GM19467 (cell line): Measurements from ENCODE around the gene ZNF273.
"Not testable (repeated sequence)": the region's sequence is repeated elsewhere in the genome, so short reads cannot be mapped to it uniquely, and the experiment has no call there.

ENCODE experiments used
- ATAC-seq: cut with Tn5 transposase; IDR thresholded peaks from one replicate; pipeline ENCODE4 v1.9.1; 2021; ENCODE audit warnings: mild to moderate bottlenecking, moderate library complexity; ENCODE audit not compliant: unreplicated experiment

Gene ZNF273

GRCh38 chr7:64888901-64889685 lies 14.0 kb upstream of the ZNF273 start:
- no peak for ATAC-seq

- ATAC-seq, result no peak
Observed at GRCh38 chr7:64889686-64890162, 13.3 kb upstream of the ZNF273 start.

GRCh38 chr7:64890273-64890672 lies 12.8 kb upstream of the ZNF273 start:
- ATAC-seq, result not testable (repeated sequence)

GRCh38 chr7:64890761-64891362 lies 12.2 kb upstream of the ZNF273 start:
- no peak for ATAC-seq

GRCh38 chr7:64891363-64892081 lies 11.6 kb upstream of the ZNF273 start:
- ATAC-seq, result not testable (repeated sequence)

GRCh38 chr7:64892116-64892515 lies 11.0 kb upstream of the ZNF273 start:
- ATAC-seq, result no peak

- ATAC-seq, result no peak
Observed at GRCh38 chr7:64892666-64893309, 10.3 kb upstream of the ZNF273 start.

GRCh38 chr7:64893401-64893800 lies 9.7 kb upstream of the ZNF273 start:
- ATAC-seq, result no peak

GRCh38 chr7:64902461-64902805 lies 640 bp upstream of the ZNF273 start:
- not testable (repeated sequence) for ATAC-seq

GRCh38 chr7:64904008-64904407 lies 935 bp downstream of the ZNF273 start:
- no peak for ATAC-seq

- ATAC-seq, result no peak
Observed at GRCh38 chr7:64905133-64905532, 2.1 kb downstream of the ZNF273 start.

GRCh38 chr7:64905547-64905946 lies 2.5 kb downstream of the ZNF273 start:
- no peak for ATAC-seq

- ATAC-seq, result no peak
Observed at GRCh38 chr7:64907641-64908326, 4.7 kb downstream of the ZNF273 start.

GRCh38 chr7:64908358-64908757 lies 5.3 kb downstream of the ZNF273 start:
- ATAC-seq, result no peak

- no peak for ATAC-seq
Observed at GRCh38 chr7:64914557-64914956, 11.5 kb downstream of the ZNF273 start.

GRCh38 chr7:64915301-64915700 lies 12.2 kb downstream of the ZNF273 start:
- ATAC-seq, result not testable (repeated sequence)

- ATAC-seq, result not testable (repeated sequence)
Observed at GRCh38 chr7:64928252-64929187, 25.4 kb downstream of the ZNF273 start.

- ATAC-seq, result no peak
Observed at GRCh38 chr7:64934478-64934877, 31.4 kb downstream of the ZNF273 start.

- ATAC-seq, result no peak
Observed at GRCh38 chr7:64938540-64938939, 35.5 kb downstream of the ZNF273 start.

GRCh38 chr7:64940021-64940420 lies 36.9 kb downstream of the ZNF273 start:
- ATAC-seq, result not testable (repeated sequence)
